Measurements from ENCODE around the gene BSN. TPM values are rescaled to one million over a fixed set of nuclear protein-coding genes. Genes with fewer than 3 reads are reported as not detected.

Gene BSN
- total and polyA plus RNA-seq, 12 donors = 0.06 to 1.4 (median 0.62) TPM

- Histone ChIP-seq H3K27me3 (no peaks in the 10 kb centered on the region), H3K4me3 (no peak overlapping the region), H3K4me1 (peaks cover 0 to 13% (median 0%) of the 10 kb centered on the region in 9 donors), H3K27ac (no peak overlapping the region), H3K9me3 (no peaks in the 10 kb centered on the region), H3K36me3 (peaks cover 0 to 62% (median 31%) of the 10 kb centered on the region in 9 donors)
- ATAC-seq (no peak), DNase-seq (no peak)
- intact Hi-C loops (cut with DNase I) = no loop called here
- 76 to 82% methylated on average over 5 of the region's 5 CpGs for WGBS, 2 donors
- no peak for TF ChIP-seq CTCF (IDR thresholded peaks at IDR 0.05)
Measured at GRCh38 chr3:49530231-49530630, 24.0 kb upstream of the BSN start.

- intact Hi-C loops (cut with DNase I) = no loop called here
- Histone ChIP-seq H3K27ac (no peak overlapping the region), H3K9me3 (no peaks in the 10 kb centered on the region), H3K4me3 (no peak overlapping the region), H3K36me3 (peaks cover 0 to 63% (median 31%) of the 10 kb centered on the region in 9 donors), H3K27me3 (no peaks in the 10 kb centered on the region), H3K4me1 (peaks cover 0 to 13% (median 0%) of the 10 kb centered on the region in 9 donors)
- WGBS, 2 donors = 77 to 81% methylated on average over 8 of the region's 8 CpGs
- no peak for TF ChIP-seq CTCF (IDR thresholded peaks at IDR 0.05)
- DNase-seq = no peak
- peak in 1 of 8 donors; percentile 20 for ATAC-seq
Measured at GRCh38 chr3:49530701-49531100, 23.6 kb upstream of the BSN start.

GRCh38 chr3:49531218-49531617, 23.1 kb upstream of the BSN start:
- ATAC-seq (peak in 1 of 8 donors; percentile 25), DNase-seq (no peak)
- Histone ChIP-seq H3K27ac (no peak overlapping the region), H3K4me3 (no peak overlapping the region), H3K27me3 (no peaks in the 10 kb centered on the region), H3K9me3 (no peaks in the 10 kb centered on the region), H3K36me3 (peaks cover 0 to 60% (median 31%) of the 10 kb centered on the region in 9 donors), H3K4me1 (peaks cover 0 to 13% (median 0%) of the 10 kb centered on the region in 9 donors)
- 88 to 92% methylated on average over 10 of the region's 10 CpGs for WGBS, 2 donors
- intact Hi-C loops (cut with DNase I) = no loop called here
- TF ChIP-seq CTCF (IDR thresholded peaks at IDR 0.05) = no peak

- no peak for DNase-seq
- no peak overlapping the region for H3K27ac ChIP-seq
- H3K9me3 ChIP-seq = no peaks in the 10 kb centered on the region
- H3K4me1 ChIP-seq = peaks cover 0 to 13% (median 0%) of the 10 kb centered on the region in 9 donors
- ATAC-seq = no peak
- intact Hi-C loops (cut with DNase I) = no loop called here
- WGBS, 2 donors = 95 to 96% methylated on average over 16 of the region's 16 CpGs
- TF ChIP-seq CTCF (IDR thresholded peaks at IDR 0.05) = no peak
- no peak overlapping the region for H3K4me3 ChIP-seq
- peaks cover 0 to 56% (median 31%) of the 10 kb centered on the region in 9 donors for H3K36me3 ChIP-seq
- no peaks in the 10 kb centered on the region for H3K27me3 ChIP-seq
Measured at GRCh38 chr3:49531715-49532114, 22.6 kb upstream of the BSN start.

Measured in heart right ventricle (tissue), 16 donors.